ENCODE results near the gene RBM47.

GRCh38 chr4:40448875-40449274, 180.8 kb downstream of the RBM47 start:
- no peak for TF ChIP-seq POLR2A (IDR thresholded peaks at IDR 0.05; ENCODE audit: low read depth, low read length)
- TF ChIP-seq POLR2AphosphoS5 (IDR thresholded peaks at IDR 0.05; ENCODE audit: low read depth, low read length), result no peak
- TF ChIP-seq TAF1 (IDR thresholded peaks at IDR 0.05; ENCODE audit: low read depth, low read length), result no peak
- TF ChIP-seq SPI1 (IDR thresholded peaks at IDR 0.05; ENCODE audit: low read depth, low read length), result no peak
- no peak for TF ChIP-seq POU2F2 (IDR thresholded peaks at IDR 0.05; ENCODE audit: low read depth, low read length)
- no peak for TF ChIP-seq PAX5 (IDR thresholded peaks at IDR 0.05; ENCODE audit: insufficient read depth, low read length, severe bottlenecking)
